Nephron (organoid): ENCODE measurements around the gene FBXW11.

Experiments
- H3K27ac Mint-ChIP-seq, 3 experiments: 2 replicates each; pipeline ENCODE4 v1.8.0; 2020; ENCODE audit warnings: mixed read lengths in 3 of 3, mild to moderate bottlenecking in 2 of 3, moderate library complexity in 1 of 3
- H3K27me3 Mint-ChIP-seq: 2 replicates; pipeline ENCODE4 v1.8.0; 2021; ENCODE audit warnings: low read depth, mild to moderate bottlenecking, moderate library complexity, mixed read lengths
- H3K36me3 Mint-ChIP-seq: 2 replicates; pipeline ENCODE4 v1.8.0; 2020; ENCODE audit warnings: low read depth, mixed read lengths
- H3K4me1 Mint-ChIP-seq: 2 replicates; pipeline ENCODE4 v1.8.0; 2020; ENCODE audit warnings: mixed read lengths
- H3K4me3 Mint-ChIP-seq, 3 experiments: 2 replicates each; pipeline ENCODE4 v1.8.0; 2020; ENCODE audit warnings: mild to moderate bottlenecking in 3 of 3, mixed read lengths in 3 of 3, moderate library complexity in 2 of 3
- H3K9me3 Mint-ChIP-seq: 2 replicates; pipeline ENCODE4 v1.8.0; 2020; ENCODE audit warnings: mixed read lengths
- TF ChIP-seq, protein P1 (sequence below), 3 experiments: fragments of 200-600 bp; sonication (generic); IDR thresholded peaks; one replicate each; pipeline ENCODE4 v1.5.0; 2021; ENCODE audit warnings: antibody characterized with exemption in 3 of 3; ENCODE audit not compliant: unreplicated experiment in 3 of 3

FBXW11 gene

DNA sequence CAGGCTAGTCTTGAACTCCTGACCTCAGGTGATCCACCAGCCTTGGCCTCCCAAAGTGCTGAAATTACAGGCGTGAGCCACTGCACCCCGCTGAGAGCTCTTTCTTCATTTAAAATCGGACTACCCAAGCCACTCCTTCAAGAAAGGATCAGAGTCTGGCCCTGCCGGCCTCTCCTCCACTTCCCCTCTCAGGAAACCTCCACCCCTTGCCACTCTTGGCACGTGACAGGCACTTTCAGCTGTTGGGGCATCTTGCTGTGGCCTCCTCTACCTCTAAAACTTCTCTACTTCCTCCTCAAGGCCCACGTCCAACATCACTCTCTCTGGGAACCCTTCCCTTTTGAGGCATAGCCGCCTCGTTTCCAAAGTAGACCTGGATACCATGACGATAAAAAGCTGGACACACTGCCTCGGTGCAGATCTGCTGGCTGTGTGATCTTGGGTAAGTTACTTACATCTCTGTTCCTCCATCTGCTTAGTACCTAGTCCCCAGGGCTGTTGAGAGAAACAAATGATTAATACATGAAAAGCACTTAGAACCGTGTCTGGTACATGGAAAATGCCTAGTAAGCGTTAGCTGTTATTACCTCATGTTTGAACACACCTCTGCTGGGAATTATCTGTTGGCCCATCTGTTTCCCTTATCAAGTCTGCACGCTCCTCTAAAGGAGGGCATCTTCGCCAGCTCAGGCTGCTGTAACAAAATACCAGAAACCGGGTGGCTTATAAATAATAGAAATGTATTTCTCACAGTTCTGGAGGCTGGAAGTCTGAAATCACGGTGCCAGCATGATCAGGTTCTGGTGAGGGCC lies 165.5 kb downstream of the FBXW11 start:
- peaks cover 13% of the 10 kb centered on the region for H3K4me1 Mint-ChIP-seq
- peaks cover 3% of the 10 kb centered on the region for H3K36me3 Mint-ChIP-seq
- H3K9me3 Mint-ChIP-seq: no peaks in the 10 kb centered on the region
- H3K27me3 Mint-ChIP-seq: peaks cover 9% of the 10 kb centered on the region
- H3K27ac Mint-ChIP-seq: no peak overlapping the region
- TF ChIP-seq, protein P1, sequence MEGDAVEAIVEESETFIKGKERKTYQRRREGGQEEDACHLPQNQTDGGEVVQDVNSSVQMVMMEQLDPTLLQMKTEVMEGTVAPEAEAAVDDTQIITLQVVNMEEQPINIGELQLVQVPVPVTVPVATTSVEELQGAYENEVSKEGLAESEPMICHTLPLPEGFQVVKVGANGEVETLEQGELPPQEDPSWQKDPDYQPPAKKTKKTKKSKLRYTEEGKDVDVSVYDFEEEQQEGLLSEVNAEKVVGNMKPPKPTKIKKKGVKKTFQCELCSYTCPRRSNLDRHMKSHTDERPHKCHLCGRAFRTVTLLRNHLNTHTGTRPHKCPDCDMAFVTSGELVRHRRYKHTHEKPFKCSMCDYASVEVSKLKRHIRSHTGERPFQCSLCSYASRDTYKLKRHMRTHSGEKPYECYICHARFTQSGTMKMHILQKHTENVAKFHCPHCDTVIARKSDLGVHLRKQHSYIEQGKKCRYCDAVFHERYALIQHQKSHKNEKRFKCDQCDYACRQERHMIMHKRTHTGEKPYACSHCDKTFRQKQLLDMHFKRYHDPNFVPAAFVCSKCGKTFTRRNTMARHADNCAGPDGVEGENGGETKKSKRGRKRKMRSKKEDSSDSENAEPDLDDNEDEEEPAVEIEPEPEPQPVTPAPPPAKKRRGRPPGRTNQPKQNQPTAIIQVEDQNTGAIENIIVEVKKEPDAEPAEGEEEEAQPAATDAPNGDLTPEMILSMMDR (IDR thresholded peaks at IDR 0.05; ENCODE audit: unreplicated experiment in 3 of 3): no peak
- H3K4me3 Mint-ChIP-seq: no peak overlapping the region

- Mint-ChIP-seq H3K9me3 (no peaks in the 10 kb centered on the region), H3K4me1 (peaks cover 10% of the 10 kb centered on the region), H3K4me3 (no peak overlapping the region), H3K36me3 (peaks cover 3% of the 10 kb centered on the region), H3K27ac (no peak overlapping the region), H3K27me3 (peaks cover 9% of the 10 kb centered on the region)
- TF ChIP-seq, protein P1 (IDR thresholded peaks at IDR 0.05; ENCODE audit: unreplicated experiment in 3 of 3): no peak
Measured at GRCh38 chr5:171840066-171840465, 166.4 kb downstream of the FBXW11 start.

DNA sequence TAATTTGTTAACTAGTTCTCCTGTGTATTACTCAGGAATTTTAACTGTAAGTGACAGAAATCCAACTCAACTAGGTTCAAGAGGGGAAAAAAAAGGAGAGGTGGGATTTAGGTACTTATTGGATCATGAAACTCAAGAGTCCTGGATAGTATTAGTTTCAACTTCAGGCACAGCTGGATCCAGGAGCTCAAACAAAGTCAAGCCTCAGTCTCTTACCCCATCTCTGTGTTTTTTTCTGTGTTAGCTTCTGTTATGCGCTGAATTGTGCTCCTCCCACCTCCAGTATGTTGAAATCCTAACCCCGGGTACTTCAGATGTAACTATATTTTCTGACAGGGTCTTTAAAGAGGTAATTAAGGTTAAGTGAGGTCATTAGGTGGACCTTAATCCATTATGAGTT lies 167.3 kb downstream of the FBXW11 start:
- TF ChIP-seq, protein P1 (IDR thresholded peaks at IDR 0.05; ENCODE audit: unreplicated experiment in 3 of 3): no peak
- no peaks in the 10 kb centered on the region for H3K9me3 Mint-ChIP-seq
- H3K27ac Mint-ChIP-seq: no peak overlapping the region
- H3K4me1 Mint-ChIP-seq: peaks cover 19% of the 10 kb centered on the region
- peaks cover 11% of the 10 kb centered on the region for H3K27me3 Mint-ChIP-seq
- no peak overlapping the region for H3K4me3 Mint-ChIP-seq
- H3K36me3 Mint-ChIP-seq: peaks cover 3% of the 10 kb centered on the region

- TF ChIP-seq, protein P1 (IDR thresholded peaks at IDR 0.05; ENCODE audit: unreplicated experiment in 3 of 3): no peak
- Mint-ChIP-seq H3K36me3 (peaks cover 5% of the 10 kb centered on the region), H3K4me1 (peaks cover 21% of the 10 kb centered on the region), H3K27me3 (peaks cover 12% of the 10 kb centered on the region), H3K4me3 (no peak overlapping the region), H3K27ac (no peak overlapping the region), H3K9me3 (peaks cover 9% of the 10 kb centered on the region)
Measured at GRCh38 chr5:171838066-171838465, 168.4 kb downstream of the FBXW11 start.

- H3K4me1 Mint-ChIP-seq: peaks cover 21% of the 10 kb centered on the region
- TF ChIP-seq, protein P1 (IDR thresholded peaks at IDR 0.05; ENCODE audit: unreplicated experiment in 3 of 3): no peak
- peaks cover 13% of the 10 kb centered on the region for H3K9me3 Mint-ChIP-seq
- no peak overlapping the region for H3K27ac Mint-ChIP-seq
- H3K27me3 Mint-ChIP-seq: peaks cover 12% of the 10 kb centered on the region
- no peak overlapping the region for H3K4me3 Mint-ChIP-seq
- peaks cover 10% of the 10 kb centered on the region for H3K36me3 Mint-ChIP-seq
Measured at GRCh38 chr5:171837522-171837921, 168.9 kb downstream of the FBXW11 start.

DNA sequence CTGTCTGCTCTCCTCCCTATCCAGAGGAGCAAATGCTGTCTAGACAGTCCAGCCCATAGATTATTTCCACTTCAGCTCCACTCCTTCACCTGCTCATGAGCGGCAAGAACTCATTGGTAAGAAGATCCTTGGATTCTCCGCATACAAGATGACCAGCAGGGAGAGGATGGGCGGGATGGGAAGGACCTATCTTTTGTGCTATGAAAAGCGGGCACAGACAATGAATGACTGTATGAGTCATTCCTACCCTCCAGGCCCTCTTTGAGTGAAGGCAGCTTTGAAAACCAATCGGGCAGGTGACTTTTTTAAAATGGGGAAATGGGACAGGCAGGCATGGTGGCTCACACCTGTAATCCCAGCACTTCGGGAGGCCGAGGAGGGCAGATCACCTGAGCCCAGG lies 171.4 kb downstream of the FBXW11 start:
- peak overlapping the region in 1 of 3 experiments; percentile 75 for H3K27ac Mint-ChIP-seq
- peaks cover 28% of the 10 kb centered on the region for H3K9me3 Mint-ChIP-seq
- TF ChIP-seq, protein P1 (IDR thresholded peaks at IDR 0.05; ENCODE audit: unreplicated experiment in 3 of 3): no peak
- H3K36me3 Mint-ChIP-seq: peaks cover 7% of the 10 kb centered on the region
- no peak overlapping the region for H3K4me3 Mint-ChIP-seq
- H3K27me3 Mint-ChIP-seq: peaks cover 9% of the 10 kb centered on the region
- H3K4me1 Mint-ChIP-seq: peaks cover 15% of the 10 kb centered on the region
